Measurements from ENCODE around the gene BSN.

Gene BSN

GRCh38 chr3:49601358-49602048 is 47.2 kb downstream of the BSN start:
- no peaks in the 10 kb centered on the region for H3K36me3 ChIP-seq (ENCODE audit: control insufficient read depth, insufficient read depth, low read length)
- no peak overlapping the region for H3K27ac ChIP-seq (ENCODE audit: low read length)
- no peaks in the 10 kb centered on the region for H3K9me3 ChIP-seq (ENCODE audit: control insufficient read depth, insufficient read depth, low read length)
- no peak overlapping the region for H3K4me3 ChIP-seq (ENCODE audit: low read length)
- H3K4me1 ChIP-seq (ENCODE audit: control insufficient read depth, insufficient read depth, low read length) = no peaks in the 10 kb centered on the region
- DNase-seq (ENCODE audit: low read depth, low spot score) = no peak
- H3K27me3 ChIP-seq (ENCODE audit: control insufficient read depth, insufficient read depth, low read length) = no peaks in the 10 kb centered on the region
- no CpG with 5 or more reads among the region's 5 CpGs for WGBS (ENCODE audit: insufficient coverage, insufficient read length)

DNA sequence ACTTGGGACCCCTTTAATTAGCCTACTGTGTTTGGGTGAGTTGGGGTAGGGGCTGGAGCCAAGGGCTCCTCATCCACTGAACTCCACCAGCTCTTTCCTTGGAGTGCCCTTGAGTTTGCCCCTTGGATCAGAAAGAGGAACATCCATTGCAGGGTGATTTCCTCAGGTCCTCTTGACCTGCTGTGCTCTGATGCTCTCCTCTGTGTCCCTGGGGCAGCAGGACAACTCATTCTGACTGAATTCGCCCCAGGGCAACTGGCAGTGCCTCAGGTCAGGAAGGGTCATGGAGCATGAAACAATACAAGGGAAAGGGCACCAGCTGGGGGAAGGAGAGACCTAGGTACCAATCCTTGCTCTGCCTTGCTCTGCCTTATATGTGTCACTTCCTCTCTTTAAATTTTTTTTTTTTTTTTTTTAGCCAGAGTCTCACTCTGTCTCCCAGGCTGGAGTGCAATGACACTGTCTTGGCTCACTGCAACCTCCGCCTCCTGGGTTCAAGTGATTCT is 47.8 kb downstream of the BSN start:
- Histone ChIP-seq H3K27ac (ENCODE audit: low read length) (no peak overlapping the region), H3K36me3 (ENCODE audit: control insufficient read depth, insufficient read depth, low read length) (no peaks in the 10 kb centered on the region), H3K9me3 (ENCODE audit: control insufficient read depth, insufficient read depth, low read length) (no peaks in the 10 kb centered on the region), H3K27me3 (ENCODE audit: control insufficient read depth, insufficient read depth, low read length) (no peaks in the 10 kb centered on the region), H3K4me3 (ENCODE audit: low read length) (no peak overlapping the region), H3K4me1 (ENCODE audit: control insufficient read depth, insufficient read depth, low read length) (no peaks in the 10 kb centered on the region)
- no CpG with 5 or more reads among the region's 2 CpGs for WGBS (ENCODE audit: insufficient coverage, insufficient read length)
- no peak for DNase-seq (ENCODE audit: low read depth, low spot score)

DNA sequence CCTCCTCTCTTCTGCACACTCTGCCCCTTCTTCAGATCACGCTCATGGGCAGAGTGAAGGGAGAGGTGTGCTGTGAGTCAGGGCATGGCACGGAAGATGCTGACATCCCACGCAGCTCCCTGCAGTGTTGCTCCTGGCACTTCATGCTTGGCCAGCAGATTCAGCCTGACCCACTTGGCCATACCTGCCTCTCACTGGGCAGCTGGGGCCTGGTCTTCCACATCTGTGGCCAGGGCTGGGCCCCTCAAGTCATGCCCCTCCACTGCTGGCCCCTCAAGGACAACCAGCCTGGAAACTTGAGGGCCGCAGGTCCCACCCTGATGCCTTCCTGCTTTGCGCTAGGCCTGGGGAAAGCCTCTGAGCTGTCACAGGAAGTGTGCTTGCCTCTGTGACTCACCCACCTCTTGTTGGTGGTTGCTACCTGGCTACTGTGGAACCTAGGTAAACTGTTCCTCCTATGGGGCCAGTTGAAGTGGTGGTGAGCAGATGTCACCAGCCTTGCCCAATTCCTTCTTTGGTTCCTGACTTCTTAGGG is 48.7 kb downstream of the BSN start:
- no peak overlapping the region for H3K27ac ChIP-seq (ENCODE audit: low read length)
- no peaks in the 10 kb centered on the region for H3K27me3 ChIP-seq (ENCODE audit: control insufficient read depth, insufficient read depth, low read length)
- H3K4me3 ChIP-seq (ENCODE audit: low read length) = no peak overlapping the region
- DNase-seq (ENCODE audit: low read depth, low spot score) = no peak
- H3K9me3 ChIP-seq (ENCODE audit: control insufficient read depth, insufficient read depth, low read length) = no peaks in the 10 kb centered on the region
- no peaks in the 10 kb centered on the region for H3K4me1 ChIP-seq (ENCODE audit: control insufficient read depth, insufficient read depth, low read length)
- no CpG with 5 or more reads among the region's 5 CpGs for WGBS (ENCODE audit: insufficient coverage, insufficient read length)
- H3K36me3 ChIP-seq (ENCODE audit: control insufficient read depth, insufficient read depth, low read length) = no peaks in the 10 kb centered on the region

DNA sequence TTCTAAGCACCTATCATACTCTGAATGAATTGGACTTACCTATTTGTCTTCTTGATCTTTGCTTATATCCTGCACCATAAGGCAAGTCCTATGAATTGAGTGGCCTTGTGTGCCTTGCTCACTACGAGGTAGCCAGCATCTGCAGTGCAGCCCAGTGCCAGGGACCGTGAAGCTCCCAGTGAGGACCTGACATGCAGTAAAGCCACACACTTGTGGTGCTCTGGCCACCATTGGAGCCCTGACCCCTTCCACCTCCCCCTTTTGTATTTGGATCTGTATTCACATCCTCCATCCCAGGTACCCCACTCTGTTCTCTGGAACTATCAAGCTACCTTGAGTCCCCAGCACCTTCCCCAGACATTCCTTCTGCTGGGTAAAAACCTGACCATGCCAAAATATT is 52.1 kb downstream of the BSN start:
- H3K9me3 ChIP-seq (ENCODE audit: control insufficient read depth, insufficient read depth, low read length) = no peaks in the 10 kb centered on the region
- WGBS (ENCODE audit: insufficient coverage, insufficient read length) = no CpG with 5 or more reads among the region's 2 CpGs
- no peak overlapping the region for H3K27ac ChIP-seq (ENCODE audit: low read length)
- H3K36me3 ChIP-seq (ENCODE audit: control insufficient read depth, insufficient read depth, low read length) = no peaks in the 10 kb centered on the region
- no peaks in the 10 kb centered on the region for H3K27me3 ChIP-seq (ENCODE audit: control insufficient read depth, insufficient read depth, low read length)
- no peak overlapping the region for H3K4me3 ChIP-seq (ENCODE audit: low read length)
- DNase-seq (ENCODE audit: low read depth, low spot score) = no peak
- no peaks in the 10 kb centered on the region for H3K4me1 ChIP-seq (ENCODE audit: control insufficient read depth, insufficient read depth, low read length)

DNA sequence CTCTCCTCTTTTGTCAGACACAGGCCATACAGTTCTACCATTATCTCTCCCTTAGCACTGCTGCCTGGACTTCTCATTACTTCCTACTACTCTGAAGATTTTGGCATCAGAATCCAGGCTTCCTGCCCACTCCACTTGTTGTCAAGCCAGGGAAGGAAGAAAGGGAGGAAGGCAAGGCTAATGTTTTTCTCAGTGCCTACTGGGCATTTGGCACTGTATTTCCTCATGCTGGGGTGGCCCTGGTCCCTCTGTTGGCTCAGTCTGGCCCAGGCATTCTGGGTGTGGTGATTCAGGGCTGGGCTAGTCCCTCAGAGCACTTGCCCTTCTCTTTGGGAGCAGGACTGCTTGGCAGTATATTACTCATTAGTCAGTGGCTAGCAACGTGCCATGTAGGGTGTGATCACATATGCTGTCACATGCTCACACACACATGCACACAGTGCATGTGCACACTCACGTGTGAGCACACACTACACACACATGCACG is 52.9 kb downstream of the BSN start:
- no peaks in the 10 kb centered on the region for H3K27me3 ChIP-seq (ENCODE audit: control insufficient read depth, insufficient read depth, low read length)
- H3K36me3 ChIP-seq (ENCODE audit: control insufficient read depth, insufficient read depth, low read length) = no peaks in the 10 kb centered on the region
- no peaks in the 10 kb centered on the region for H3K4me1 ChIP-seq (ENCODE audit: control insufficient read depth, insufficient read depth, low read length)
- H3K9me3 ChIP-seq (ENCODE audit: control insufficient read depth, insufficient read depth, low read length) = no peaks in the 10 kb centered on the region
- H3K27ac ChIP-seq (ENCODE audit: low read length) = no peak overlapping the region
- WGBS (ENCODE audit: insufficient coverage, insufficient read length) = no CpG with 5 or more reads among the region's 3 CpGs
- DNase-seq (ENCODE audit: low read depth, low spot score) = no peak
- H3K4me3 ChIP-seq (ENCODE audit: low read length) = no peak overlapping the region

DNA sequence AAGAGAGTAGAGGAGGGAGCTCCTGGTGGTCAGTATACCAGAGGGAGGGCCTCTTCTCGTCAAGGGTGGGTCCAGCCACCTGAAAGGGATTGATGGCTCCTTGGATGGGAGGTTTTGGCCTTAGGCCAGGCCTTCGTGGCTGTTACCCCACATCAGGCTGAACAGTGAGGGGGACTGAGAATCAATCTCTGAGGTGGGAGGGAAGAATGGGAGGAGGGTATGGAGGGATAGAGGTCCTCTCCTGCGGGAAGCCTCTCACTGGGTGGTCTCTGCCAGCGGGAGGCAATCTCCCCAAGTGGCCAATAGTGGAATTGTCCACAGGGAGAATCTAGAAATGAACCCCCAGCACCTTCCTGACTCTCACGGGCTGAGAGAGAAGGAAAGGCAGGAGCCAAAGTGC is 53.5 kb downstream of the BSN start:
- H3K4me1 ChIP-seq (ENCODE audit: control insufficient read depth, insufficient read depth, low read length) = no peaks in the 10 kb centered on the region
- H3K27me3 ChIP-seq (ENCODE audit: control insufficient read depth, insufficient read depth, low read length) = no peaks in the 10 kb centered on the region
- WGBS (ENCODE audit: insufficient coverage, insufficient read length) = no CpG with 5 or more reads among the region's 5 CpGs
- H3K9me3 ChIP-seq (ENCODE audit: control insufficient read depth, insufficient read depth, low read length) = no peaks in the 10 kb centered on the region
- no peak overlapping the region for H3K27ac ChIP-seq (ENCODE audit: low read length)
- H3K4me3 ChIP-seq (ENCODE audit: low read length) = no peak overlapping the region
- DNase-seq (ENCODE audit: low read depth, low spot score) = no peak
- H3K36me3 ChIP-seq (ENCODE audit: control insufficient read depth, insufficient read depth, low read length) = no peaks in the 10 kb centered on the region

GRCh38 chr3:49609314-49609713 is 55.0 kb downstream of the BSN start:
- WGBS (ENCODE audit: insufficient coverage, insufficient read length) = no CpG with 5 or more reads among the region's 5 CpGs
- Histone ChIP-seq H3K27me3 (ENCODE audit: control insufficient read depth, insufficient read depth, low read length) (no peaks in the 10 kb centered on the region), H3K36me3 (ENCODE audit: control insufficient read depth, insufficient read depth, low read length) (no peaks in the 10 kb centered on the region), H3K4me3 (ENCODE audit: low read length) (no peak overlapping the region), H3K9me3 (ENCODE audit: control insufficient read depth, insufficient read depth, low read length) (no peaks in the 10 kb centered on the region), H3K4me1 (ENCODE audit: control insufficient read depth, insufficient read depth, low read length) (no peaks in the 10 kb centered on the region), H3K27ac (ENCODE audit: low read length) (no peak overlapping the region)
- no peak for DNase-seq (ENCODE audit: low read depth, low spot score)

DNA sequence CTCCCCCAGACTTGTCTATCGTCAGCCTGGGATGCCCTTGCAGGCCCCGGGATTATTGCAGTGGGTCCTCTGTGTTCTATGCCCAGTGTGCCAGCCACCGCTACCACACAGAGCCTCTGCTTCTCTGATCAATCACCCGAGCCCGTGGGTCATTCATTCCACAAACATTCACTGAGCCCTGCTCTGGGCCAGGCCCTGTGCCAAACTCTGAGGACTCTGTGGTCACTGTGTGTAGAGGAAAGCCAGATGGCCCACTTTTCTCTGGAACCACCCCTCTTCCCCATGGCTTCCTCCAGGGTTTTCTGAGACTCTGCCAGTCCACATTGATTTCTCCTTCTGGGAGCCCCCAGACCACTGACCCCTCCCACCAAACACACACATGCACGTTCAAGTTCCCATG is 55.5 kb downstream of the BSN start:
- no peak for DNase-seq (ENCODE audit: low read depth, low spot score)
- Histone ChIP-seq H3K4me3 (ENCODE audit: low read length) (no peak overlapping the region), H3K27me3 (ENCODE audit: control insufficient read depth, insufficient read depth, low read length) (no peaks in the 10 kb centered on the region), H3K4me1 (ENCODE audit: control insufficient read depth, insufficient read depth, low read length) (no peaks in the 10 kb centered on the region), H3K9me3 (ENCODE audit: control insufficient read depth, insufficient read depth, low read length) (no peaks in the 10 kb centered on the region), H3K36me3 (ENCODE audit: control insufficient read depth, insufficient read depth, low read length) (no peaks in the 10 kb centered on the region), H3K27ac (ENCODE audit: low read length) (no peak overlapping the region)
- no CpG with 5 or more reads among the region's 6 CpGs for WGBS (ENCODE audit: insufficient coverage, insufficient read length)

DNA sequence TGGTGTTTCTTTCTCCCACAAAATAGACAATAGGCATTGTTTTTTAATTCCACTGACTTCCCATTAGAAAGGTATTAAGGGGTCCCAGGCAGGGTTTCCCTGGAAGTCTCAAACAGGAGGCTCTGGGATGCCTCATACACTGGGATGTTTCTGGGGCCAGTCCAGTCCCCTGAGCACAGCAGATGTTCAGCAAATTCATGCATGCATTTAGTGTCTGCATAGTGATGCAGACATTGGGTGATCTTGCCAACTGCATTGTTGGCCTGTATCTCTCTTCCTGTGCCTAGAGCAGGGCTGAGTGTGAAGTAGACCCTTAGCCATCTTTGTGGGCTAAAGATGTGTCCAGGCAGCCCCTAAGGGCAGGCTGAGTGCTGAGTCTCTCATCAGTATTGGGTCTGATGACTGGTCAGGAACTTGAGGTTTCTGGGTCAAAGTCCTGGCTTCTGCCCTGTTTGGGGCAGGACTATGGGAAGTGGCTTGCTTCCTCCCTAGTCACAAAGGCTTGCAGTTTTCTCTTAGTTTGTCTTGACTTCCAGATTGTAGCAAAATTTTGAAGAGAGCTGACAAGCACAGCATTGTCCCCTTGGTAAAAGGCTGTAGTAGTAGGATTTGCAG is 56.5 kb downstream of the BSN start:
- no peak overlapping the region for H3K4me3 ChIP-seq (ENCODE audit: low read length)
- H3K4me1 ChIP-seq (ENCODE audit: control insufficient read depth, insufficient read depth, low read length) = no peaks in the 10 kb centered on the region
- DNase-seq (ENCODE audit: low read depth, low spot score) = no peak
- no peak overlapping the region for H3K27ac ChIP-seq (ENCODE audit: low read length)
- H3K27me3 ChIP-seq (ENCODE audit: control insufficient read depth, insufficient read depth, low read length) = no peaks in the 10 kb centered on the region
- H3K36me3 ChIP-seq (ENCODE audit: control insufficient read depth, insufficient read depth, low read length) = no peaks in the 10 kb centered on the region
- no peaks in the 10 kb centered on the region for H3K9me3 ChIP-seq (ENCODE audit: control insufficient read depth, insufficient read depth, low read length)

DNA sequence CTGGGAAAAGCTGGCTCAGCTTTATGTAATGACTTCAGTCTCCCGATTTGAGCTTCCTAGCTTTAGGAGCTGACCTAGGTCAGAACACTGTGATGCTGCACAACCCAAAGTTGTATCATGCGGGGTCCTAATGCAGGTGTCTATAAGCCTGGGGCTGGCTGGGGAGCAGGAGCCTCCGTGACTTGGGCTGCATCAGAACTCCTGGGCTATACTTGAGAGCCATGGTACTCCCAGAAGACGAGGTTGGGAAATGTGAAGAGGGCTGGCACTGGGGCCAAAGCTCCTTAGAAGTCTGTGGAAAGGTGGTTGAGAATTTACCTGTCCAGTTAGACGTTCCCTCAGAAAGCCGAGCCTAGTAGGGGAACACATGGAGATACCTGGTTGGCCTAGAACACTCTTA is 57.0 kb downstream of the BSN start:
- Histone ChIP-seq H3K4me3 (ENCODE audit: low read length) (no peak overlapping the region), H3K36me3 (ENCODE audit: control insufficient read depth, insufficient read depth, low read length) (no peaks in the 10 kb centered on the region), H3K27me3 (ENCODE audit: control insufficient read depth, insufficient read depth, low read length) (no peaks in the 10 kb centered on the region), H3K9me3 (ENCODE audit: control insufficient read depth, insufficient read depth, low read length) (no peaks in the 10 kb centered on the region), H3K27ac (ENCODE audit: low read length) (no peak overlapping the region), H3K4me1 (ENCODE audit: control insufficient read depth, insufficient read depth, low read length) (peaks cover 2% of the 10 kb centered on the region)
- whole genome bisulfite sequencing (ENCODE audit: insufficient coverage, insufficient read length) = no CpG with 5 or more reads among the region's 6 CpGs
- no peak for DNase-seq (ENCODE audit: low read depth, low spot score)

DNA sequence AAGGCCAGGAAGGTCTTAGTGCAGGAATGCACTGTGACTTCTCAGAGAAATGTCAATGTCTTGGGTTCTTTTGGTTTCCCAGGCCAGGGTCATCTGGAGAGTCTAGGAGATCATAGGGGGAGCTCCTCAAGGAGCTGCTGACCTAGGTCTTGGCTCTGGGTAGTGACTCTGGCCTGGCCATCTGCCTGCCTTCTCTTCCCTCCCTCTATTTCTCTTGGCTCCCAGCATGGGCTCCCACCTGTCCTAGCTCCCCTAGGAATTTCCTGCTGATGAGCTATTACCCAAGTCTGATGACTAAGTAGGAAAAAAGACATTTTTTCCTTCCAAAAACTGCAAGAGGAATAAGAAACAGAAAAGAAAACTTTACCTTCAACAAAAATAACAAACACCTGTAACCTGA is 57.4 kb downstream of the BSN start:
- no peak for DNase-seq (ENCODE audit: low read depth, low spot score)
- no peak overlapping the region for H3K27ac ChIP-seq (ENCODE audit: low read length)
- H3K36me3 ChIP-seq (ENCODE audit: control insufficient read depth, insufficient read depth, low read length) = no peaks in the 10 kb centered on the region
- H3K27me3 ChIP-seq (ENCODE audit: control insufficient read depth, insufficient read depth, low read length) = no peaks in the 10 kb centered on the region
- no peaks in the 10 kb centered on the region for H3K9me3 ChIP-seq (ENCODE audit: control insufficient read depth, insufficient read depth, low read length)
- no peak overlapping the region for H3K4me3 ChIP-seq (ENCODE audit: low read length)
- H3K4me1 ChIP-seq (ENCODE audit: control insufficient read depth, insufficient read depth, low read length) = peaks cover 4% of the 10 kb centered on the region
